Fibroblast of mammary gland (primary cell): Measurements from ENCODE around the gene LEPROT.

Experiments
- DNase-seq: peaks from one replicate; pipeline ENCODE4 v3.0.0-alpha.2; 2010; ENCODE audit warnings: low read depth
- H3K4me3 ChIP-seq: 2 replicates; pipeline ENCODE4 v1.5.1; 2011; ENCODE audit warnings: low read depth, mild to moderate bottlenecking, low read length, moderate library complexity; ENCODE audit not compliant: control insufficient read depth
- CTCF ChIP-seq: conservative IDR thresholded peaks from 2 replicates; pipeline ENCODE4 v1.5.1; 2011; ENCODE audit warnings: low read depth, low read length, inconsistent platforms; ENCODE audit not compliant: control insufficient read depth, insufficient read depth

LEPROT gene

GRCh38 chr1:65435987-65436386, 15.5 kb downstream of the LEPROT start:
- DNase-seq = peak; percentile 23
- no peak for TF ChIP-seq CTCF
- no peak overlapping the region for H3K4me3 ChIP-seq

- no peak for DNase-seq
- no peak for TF ChIP-seq CTCF
- no peak overlapping the region for H3K4me3 ChIP-seq
These were observed 17.1 kb downstream of the LEPROT start for GRCh38 chr1:65437616-65438015.

GRCh38 chr1:65440322-65440900, 19.9 kb downstream of the LEPROT start:
- H3K4me3 ChIP-seq = no peak overlapping the region
- DNase-seq = no peak
- TF ChIP-seq CTCF = no peak

- TF ChIP-seq CTCF = no peak
- H3K4me3 ChIP-seq = no peak overlapping the region
- DNase-seq = peak; percentile 20
These were observed 20.4 kb downstream of the LEPROT start for GRCh38 chr1:65440915-65441314.

GRCh38 chr1:65441464-65441863, 21.0 kb downstream of the LEPROT start:
- no peak for TF ChIP-seq CTCF
- no peak for DNase-seq
- no peak overlapping the region for H3K4me3 ChIP-seq

- no peak overlapping the region for H3K4me3 ChIP-seq
- TF ChIP-seq CTCF = no peak
- no peak for DNase-seq
These were observed 22.0 kb downstream of the LEPROT start for GRCh38 chr1:65442442-65442841.

GRCh38 chr1:65443647-65444046, 23.2 kb downstream of the LEPROT start:
- no peak for TF ChIP-seq CTCF
- DNase-seq = no peak
- H3K4me3 ChIP-seq = no peak overlapping the region
